Esophagus muscularis mucosa (tissue), 4 donors: ENCODE measurements around the gene CDH4.

Experiments
- EP300 ChIP-seq: sonication (generic); formaldehyde crosslinking; IDR thresholded peaks from one replicate; pipeline ENCODE4 v1.6.1; 2017; ENCODE audit warnings: antibody characterized with exemption
- POLR2A ChIP-seq: fragments of 450-650 bp; IDR thresholded peaks from one replicate; pipeline ENCODE4 v1.6.1; 2017; ENCODE audit warnings: antibody characterized with exemption, moderate library complexity, mild to moderate bottlenecking, low read depth
- POLR2AphosphoS5 ChIP-seq, 2 donors: sonication (generic); formaldehyde crosslinking; IDR thresholded peaks; one replicate each; pipeline ENCODE4 v1.6.1; 2017; ENCODE audit warnings: antibody characterized with exemption in 2 of 2
- TF ChIP-seq, protein P1 (sequence below), 3 experiments: fragments of 200-600 bp in 2 of 3; fragments of 450-650 bp in 1 of 3; sonication (generic) in 2 of 3; IDR thresholded peaks; one replicate each; pipeline ENCODE4 v1.5.1; 2017 to 2019; ENCODE audit warnings: antibody characterized with exemption in 3 of 3, mild to moderate bottlenecking in 2 of 3, moderate library complexity in 1 of 3

DNA sequence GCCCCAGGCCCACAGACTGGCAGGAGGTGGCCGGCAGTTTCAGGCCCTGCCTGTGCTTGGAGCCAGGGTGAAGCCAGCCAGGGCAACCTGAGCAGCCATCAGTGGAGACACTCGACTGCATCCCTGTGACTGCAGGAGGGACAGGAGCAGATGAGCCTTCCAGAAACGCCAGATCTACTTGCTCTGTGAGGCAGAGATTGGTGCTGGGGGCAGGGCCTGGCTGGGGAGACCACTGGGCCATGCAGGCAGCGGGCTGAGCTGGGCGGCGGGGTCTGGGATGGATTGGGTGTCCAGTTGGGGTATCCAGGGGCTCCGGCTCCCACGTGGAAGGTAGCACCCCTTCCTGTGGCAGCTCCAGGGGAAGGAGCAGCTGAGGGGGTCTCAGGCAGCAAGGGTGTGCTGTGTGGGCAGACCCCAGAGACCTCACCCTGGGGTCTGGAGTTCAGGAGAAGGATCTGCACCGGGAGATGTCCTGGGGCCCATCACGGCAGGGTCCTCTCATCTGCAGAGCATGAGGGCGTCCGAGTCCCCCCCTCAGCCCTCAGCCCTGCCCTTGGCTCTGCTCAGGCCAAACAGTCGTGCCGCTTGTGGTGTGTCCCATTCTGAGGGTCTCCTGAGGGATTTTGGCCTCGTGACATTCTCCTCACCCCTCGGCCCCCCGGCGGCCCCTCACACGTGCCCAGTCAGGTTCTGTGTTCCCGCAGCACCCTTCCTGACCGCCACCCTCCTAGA lies 478.7 kb downstream of the CDH4 start:
- TF ChIP-seq, protein P1, sequence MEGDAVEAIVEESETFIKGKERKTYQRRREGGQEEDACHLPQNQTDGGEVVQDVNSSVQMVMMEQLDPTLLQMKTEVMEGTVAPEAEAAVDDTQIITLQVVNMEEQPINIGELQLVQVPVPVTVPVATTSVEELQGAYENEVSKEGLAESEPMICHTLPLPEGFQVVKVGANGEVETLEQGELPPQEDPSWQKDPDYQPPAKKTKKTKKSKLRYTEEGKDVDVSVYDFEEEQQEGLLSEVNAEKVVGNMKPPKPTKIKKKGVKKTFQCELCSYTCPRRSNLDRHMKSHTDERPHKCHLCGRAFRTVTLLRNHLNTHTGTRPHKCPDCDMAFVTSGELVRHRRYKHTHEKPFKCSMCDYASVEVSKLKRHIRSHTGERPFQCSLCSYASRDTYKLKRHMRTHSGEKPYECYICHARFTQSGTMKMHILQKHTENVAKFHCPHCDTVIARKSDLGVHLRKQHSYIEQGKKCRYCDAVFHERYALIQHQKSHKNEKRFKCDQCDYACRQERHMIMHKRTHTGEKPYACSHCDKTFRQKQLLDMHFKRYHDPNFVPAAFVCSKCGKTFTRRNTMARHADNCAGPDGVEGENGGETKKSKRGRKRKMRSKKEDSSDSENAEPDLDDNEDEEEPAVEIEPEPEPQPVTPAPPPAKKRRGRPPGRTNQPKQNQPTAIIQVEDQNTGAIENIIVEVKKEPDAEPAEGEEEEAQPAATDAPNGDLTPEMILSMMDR (IDR thresholded peaks at IDR 0.05), result no peak
- TF ChIP-seq POLR2A, result no peak
- no peak for TF ChIP-seq EP300
- TF ChIP-seq POLR2AphosphoS5 (IDR thresholded peaks at IDR 0.05), result no peak
